HFF-Myc (cell line): ENCODE measurements around the gene SLC24A5.

Source experiments
- DNase-seq: peaks from one replicate; pipeline ENCODE4 v3.0.0-alpha.2; 2011; ENCODE audit warnings: low read depth; ENCODE audit errors: extremely low read depth
- H3K4me3 ChIP-seq: replicated peaks from 2 replicates; pipeline ENCODE4 v1.5.1; 2011; ENCODE audit warnings: low read depth, mild to moderate bottlenecking, control low read depth, low read length
- CTCF ChIP-seq: IDR thresholded peaks from 2 replicates; pipeline ENCODE4 v1.5.1; 2012; ENCODE audit warnings: mild to moderate bottlenecking, low read depth, low read length, control low read depth; ENCODE audit errors: missing control alignments

The SLC24A5 gene

GRCh38 chr15:48085591-48085930, 35.2 kb upstream of the SLC24A5 start:
- no peak for DNase-seq
- TF ChIP-seq CTCF: no peak
- H3K4me3 ChIP-seq: no peak overlapping the region

- DNase-seq: no peak
- no peak overlapping the region for H3K4me3 ChIP-seq
Measured at GRCh38 chr15:48086133-48086532, 34.7 kb upstream of the SLC24A5 start.

GRCh38 chr15:48086576-48086975, 34.2 kb upstream of the SLC24A5 start:
- TF ChIP-seq CTCF: no peak
- H3K4me3 ChIP-seq: no peak overlapping the region
- no peak for DNase-seq

More at GRCh38 chr15:48086133-48086532, 34.7 kb upstream of the SLC24A5 start:
- TF ChIP-seq CTCF: no peak

GRCh38 chr15:48087844-48088243, 32.9 kb upstream of the SLC24A5 start:
- no peak for DNase-seq
- TF ChIP-seq CTCF: no peak
- H3K4me3 ChIP-seq: no peak overlapping the region

GRCh38 chr15:48089702-48090101, 31.1 kb upstream of the SLC24A5 start:
- no peak for DNase-seq
- TF ChIP-seq CTCF: no peak

GRCh38 chr15:48090115-48090514, 30.7 kb upstream of the SLC24A5 start:
- no peak for DNase-seq
- TF ChIP-seq CTCF: no peak

More at GRCh38 chr15:48089702-48090101, 31.1 kb upstream of the SLC24A5 start:
- H3K4me3 ChIP-seq: no peak overlapping the region

GRCh38 chr15:48090666-48091065, 30.1 kb upstream of the SLC24A5 start:
- no peak for DNase-seq
- TF ChIP-seq CTCF: no peak
- H3K4me3 ChIP-seq: no peak overlapping the region

More at GRCh38 chr15:48090115-48090514, 30.7 kb upstream of the SLC24A5 start:
- no peak overlapping the region for H3K4me3 ChIP-seq
